Measurements from ENCODE around the gene TNFRSF14.
A peak's percentile ranks its signal among the peaks of the same experiment; 100 is the strongest.

TNFRSF14 gene

DNA sequence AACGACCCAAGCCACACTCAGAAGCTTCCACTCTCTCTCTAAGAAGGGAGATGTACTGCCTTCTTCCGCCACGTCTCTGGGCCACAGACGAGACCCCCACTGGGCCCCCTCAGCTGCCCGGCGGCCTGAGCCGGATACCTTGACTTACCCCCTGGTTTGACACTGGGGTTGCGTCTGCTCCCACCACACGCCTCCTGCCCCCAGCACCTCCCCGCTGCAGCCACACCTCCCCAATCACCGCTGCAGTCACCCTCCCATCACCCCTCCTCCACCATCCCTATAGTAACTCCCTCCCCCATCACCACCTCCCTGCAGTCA is 40.4 kb upstream of the TNFRSF14 start:
- Histone ChIP-seq H3K36me3 (ENCODE audit: control insufficient read depth, insufficient read depth, low read length) (peaks cover 94% of the 10 kb centered on the region), H3K4me3 (ENCODE audit: extremely low read depth, insufficient read depth, low read length, poor library complexity, severe bottlenecking) (no peak overlapping the region), H3K27ac (ENCODE audit: low read depth, low read length, severe bottlenecking) (no peak overlapping the region), H3K9me3 (ENCODE audit: control insufficient read depth, low read length) (no peaks in the 10 kb centered on the region), H3K4me1 (ENCODE audit: control insufficient read depth, insufficient read depth, low read length, poor library complexity, severe bottlenecking) (peaks cover 5% of the 10 kb centered on the region)
- 84 to 97% methylated on average over 9 to 11 of the region's 11 CpGs for WGBS, 2 experiments (ENCODE audit: insufficient coverage in 2 of 2)

DNA sequence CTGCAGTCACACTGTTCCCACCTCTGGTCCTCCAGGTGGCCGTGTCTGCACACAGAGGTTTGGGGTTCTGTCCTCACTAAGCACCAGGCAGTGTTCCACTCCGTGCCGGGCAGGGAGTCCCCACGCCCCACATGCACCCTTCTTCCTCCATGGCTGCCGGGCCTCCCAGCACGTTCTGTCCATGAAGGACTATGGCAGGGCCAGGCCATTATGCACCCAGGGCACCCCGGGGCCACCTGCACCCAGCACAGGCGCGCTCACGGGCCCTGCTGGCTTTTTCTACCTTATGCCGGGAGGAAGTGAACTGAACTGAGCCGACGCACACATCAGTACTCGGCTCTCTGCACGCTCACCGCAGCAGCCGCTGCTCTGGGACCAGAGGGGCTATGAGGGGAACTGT is 40.0 kb upstream of the TNFRSF14 start:
- H3K36me3 ChIP-seq (ENCODE audit: control insufficient read depth, insufficient read depth, low read length): peaks cover 94% of the 10 kb centered on the region
- no peak overlapping the region for H3K27ac ChIP-seq (ENCODE audit: low read depth, low read length, severe bottlenecking)
- 91 to 97% methylated on average over 17 of the region's 17 CpGs for WGBS, 2 experiments (ENCODE audit: insufficient coverage in 2 of 2)
- no peak overlapping the region for H3K4me3 ChIP-seq (ENCODE audit: extremely low read depth, insufficient read depth, low read length, poor library complexity, severe bottlenecking)
- H3K9me3 ChIP-seq (ENCODE audit: control insufficient read depth, low read length): no peaks in the 10 kb centered on the region
- H3K4me1 ChIP-seq (ENCODE audit: control insufficient read depth, insufficient read depth, low read length, poor library complexity, severe bottlenecking): peaks cover 5% of the 10 kb centered on the region

DNA sequence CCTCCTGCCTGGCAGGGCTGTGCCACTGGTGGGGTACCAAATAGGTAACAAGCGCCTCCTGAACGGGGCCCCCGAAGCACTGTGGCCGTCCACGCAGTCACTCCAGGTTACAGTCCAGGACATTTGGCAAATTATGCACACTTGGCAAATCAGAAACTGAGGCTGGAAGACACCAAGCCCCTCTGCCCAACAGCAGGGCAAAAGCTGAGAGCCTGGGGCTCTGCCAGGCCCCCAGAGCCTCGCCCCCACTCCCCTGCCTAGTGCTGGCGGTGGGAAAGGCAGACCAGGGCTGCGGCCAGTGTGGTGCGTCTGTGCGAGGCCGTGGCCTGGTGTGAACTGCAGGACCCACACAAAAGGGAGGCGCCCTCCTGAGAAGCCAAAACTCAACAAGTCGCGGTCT is 39.2 kb upstream of the TNFRSF14 start:
- WGBS, 2 experiments (ENCODE audit: insufficient coverage in 2 of 2): 95 to 99% methylated on average over 14 of the region's 14 CpGs
- Histone ChIP-seq H3K4me3 (ENCODE audit: extremely low read depth, insufficient read depth, low read length, poor library complexity, severe bottlenecking) (no peak overlapping the region), H3K4me1 (ENCODE audit: control insufficient read depth, insufficient read depth, low read length, poor library complexity, severe bottlenecking) (peaks cover 5% of the 10 kb centered on the region), H3K27ac (ENCODE audit: low read depth, low read length, severe bottlenecking) (no peak overlapping the region), H3K9me3 (ENCODE audit: control insufficient read depth, low read length) (no peaks in the 10 kb centered on the region), H3K36me3 (ENCODE audit: control insufficient read depth, insufficient read depth, low read length) (peaks cover 96% of the 10 kb centered on the region)

DNA sequence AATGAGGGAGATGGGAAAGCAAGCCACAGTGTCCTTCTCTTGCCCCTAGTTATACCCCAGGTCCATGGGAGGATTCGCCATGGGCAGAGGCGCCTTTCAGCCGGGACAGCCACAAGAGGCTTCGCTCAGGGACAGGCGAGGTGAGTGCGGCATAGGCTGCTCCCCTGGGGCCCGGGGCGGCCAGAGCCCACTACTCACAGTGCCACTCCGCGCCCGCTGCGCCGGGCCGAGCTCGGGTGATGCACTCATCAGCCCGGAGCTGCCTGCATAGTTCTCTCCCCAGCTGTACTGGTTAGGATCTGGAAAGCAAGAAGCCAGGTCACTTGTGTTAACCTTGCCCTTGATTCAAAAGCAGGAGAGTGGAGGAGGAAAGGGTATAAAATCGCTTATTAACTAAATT is 38.2 kb upstream of the TNFRSF14 start:
- H3K9me3 ChIP-seq (ENCODE audit: control insufficient read depth, low read length): no peaks in the 10 kb centered on the region
- peaks cover 5% of the 10 kb centered on the region for H3K4me1 ChIP-seq (ENCODE audit: control insufficient read depth, insufficient read depth, low read length, poor library complexity, severe bottlenecking)
- WGBS, 2 experiments (ENCODE audit: insufficient coverage in 2 of 2): 94 to 97% methylated on average over 10 to 16 of the region's 17 CpGs

DNA sequence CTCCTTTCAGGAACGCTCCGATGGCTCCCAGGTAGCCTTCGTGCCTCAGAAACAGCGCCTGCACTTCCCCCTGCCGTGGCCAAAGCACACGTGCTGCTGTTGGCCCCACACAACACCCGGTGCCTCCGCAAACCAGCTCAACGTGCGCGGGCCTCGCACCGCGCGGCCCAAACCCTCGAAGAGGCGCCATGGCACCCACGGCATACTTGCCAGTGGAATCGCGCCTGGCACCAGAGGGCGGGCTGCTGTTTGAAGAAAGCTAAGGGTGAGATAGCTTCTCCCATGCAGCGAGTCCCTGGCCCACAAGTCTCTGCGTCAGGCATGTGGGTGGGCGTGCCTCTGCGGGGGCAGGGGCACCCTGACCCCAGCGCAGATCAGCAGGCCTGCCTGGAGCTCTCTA is 37.6 kb upstream of the TNFRSF14 start:
- H3K27ac ChIP-seq (ENCODE audit: low read depth, low read length, severe bottlenecking): no peak overlapping the region
- peaks cover 93% of the 10 kb centered on the region for H3K36me3 ChIP-seq (ENCODE audit: control insufficient read depth, insufficient read depth, low read length)
- no peaks in the 10 kb centered on the region for H3K9me3 ChIP-seq (ENCODE audit: control insufficient read depth, low read length)
- 97 to 98% methylated on average over 26 of the region's 26 CpGs for WGBS, 2 experiments (ENCODE audit: insufficient coverage in 2 of 2)
- H3K4me1 ChIP-seq (ENCODE audit: control insufficient read depth, insufficient read depth, low read length, poor library complexity, severe bottlenecking): peaks cover 11% of the 10 kb centered on the region
- no peak overlapping the region for H3K4me3 ChIP-seq (ENCODE audit: extremely low read depth, insufficient read depth, low read length, poor library complexity, severe bottlenecking)

More for the DNA sequence above, 38.2 kb upstream of the TNFRSF14 start:
- Histone ChIP-seq H3K4me3 (ENCODE audit: extremely low read depth, insufficient read depth, low read length, poor library complexity, severe bottlenecking) (no peak overlapping the region), H3K27ac (ENCODE audit: low read depth, low read length, severe bottlenecking) (no peak overlapping the region), H3K36me3 (ENCODE audit: control insufficient read depth, insufficient read depth, low read length) (peaks cover 94% of the 10 kb centered on the region)

DNA sequence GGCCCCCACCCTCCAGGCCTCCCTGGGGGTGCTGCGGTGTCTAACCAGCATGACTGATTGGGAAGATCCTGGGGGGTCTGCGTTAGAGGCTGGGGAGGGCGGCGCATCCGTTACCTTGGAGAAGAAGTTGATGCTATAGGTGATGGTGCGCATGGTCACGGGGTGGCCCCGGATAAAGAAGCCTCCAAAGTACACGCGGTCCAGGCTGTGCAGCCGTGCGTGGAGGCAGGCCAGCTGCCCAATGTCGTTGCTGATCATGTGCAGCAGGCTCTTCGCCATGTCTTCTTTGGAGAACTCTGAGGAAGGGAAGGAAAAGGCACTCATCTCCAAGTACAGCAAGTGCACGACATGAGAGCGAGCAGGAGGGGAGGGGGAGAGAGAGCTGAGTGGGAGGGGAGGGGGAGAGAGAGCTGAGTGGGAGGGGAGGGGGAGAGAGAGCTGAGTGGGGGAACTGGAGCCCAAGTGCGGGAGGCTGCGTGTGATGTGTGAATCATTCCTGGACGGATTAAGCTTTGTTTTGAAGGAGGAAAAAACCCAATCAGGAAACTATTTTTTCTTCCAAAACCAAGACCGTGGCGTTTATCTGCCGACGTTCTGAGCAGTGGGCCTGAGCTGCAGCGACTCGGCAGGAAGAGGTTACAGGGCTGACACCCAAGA is 37.0 kb upstream of the TNFRSF14 start:
- Histone ChIP-seq H3K27ac (ENCODE audit: low read depth, low read length, severe bottlenecking) (no peak overlapping the region), H3K4me1 (ENCODE audit: control insufficient read depth, insufficient read depth, low read length, poor library complexity, severe bottlenecking) (peaks cover 17% of the 10 kb centered on the region), H3K36me3 (ENCODE audit: control insufficient read depth, insufficient read depth, low read length) (peaks cover 88% of the 10 kb centered on the region), H3K9me3 (ENCODE audit: control insufficient read depth, low read length) (no peaks in the 10 kb centered on the region), H3K4me3 (ENCODE audit: extremely low read depth, insufficient read depth, low read length, poor library complexity, severe bottlenecking) (no peak overlapping the region)
- 95 to 97% methylated on average over 21 to 23 of the region's 25 CpGs for WGBS, 2 experiments (ENCODE audit: insufficient coverage in 2 of 2)

DNA sequence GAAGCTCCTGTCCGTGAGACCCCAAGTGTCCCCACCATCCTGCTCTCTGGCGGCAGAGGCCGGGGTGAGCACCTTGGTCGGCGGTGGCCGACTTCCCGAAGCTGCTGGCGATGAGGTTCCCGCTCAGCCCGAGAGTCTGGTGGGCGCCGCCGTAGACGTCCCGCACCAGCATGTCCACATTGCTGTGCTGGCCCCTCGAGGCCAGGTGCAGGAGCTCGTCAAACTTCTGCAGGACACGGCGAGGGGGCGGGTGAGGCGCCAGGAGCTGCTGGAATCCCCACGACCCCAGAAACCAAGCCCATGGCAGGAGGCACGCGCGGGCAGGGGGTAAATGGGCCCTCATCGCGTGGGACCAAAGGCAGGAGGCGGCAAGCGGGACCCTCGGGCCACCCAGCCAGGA is 36.4 kb upstream of the TNFRSF14 start:
- Histone ChIP-seq H3K4me1 (ENCODE audit: control insufficient read depth, insufficient read depth, low read length, poor library complexity, severe bottlenecking) (peaks cover 23% of the 10 kb centered on the region), H3K9me3 (ENCODE audit: control insufficient read depth, low read length) (no peaks in the 10 kb centered on the region), H3K27ac (ENCODE audit: low read depth, low read length, severe bottlenecking) (no peak overlapping the region), H3K36me3 (ENCODE audit: control insufficient read depth, insufficient read depth, low read length) (peaks cover 86% of the 10 kb centered on the region), H3K4me3 (ENCODE audit: extremely low read depth, insufficient read depth, low read length, poor library complexity, severe bottlenecking) (no peak overlapping the region)
- 96 to 98% methylated on average over 26 to 30 of the region's 30 CpGs for WGBS, 2 experiments (ENCODE audit: insufficient coverage in 2 of 2)

DNA sequence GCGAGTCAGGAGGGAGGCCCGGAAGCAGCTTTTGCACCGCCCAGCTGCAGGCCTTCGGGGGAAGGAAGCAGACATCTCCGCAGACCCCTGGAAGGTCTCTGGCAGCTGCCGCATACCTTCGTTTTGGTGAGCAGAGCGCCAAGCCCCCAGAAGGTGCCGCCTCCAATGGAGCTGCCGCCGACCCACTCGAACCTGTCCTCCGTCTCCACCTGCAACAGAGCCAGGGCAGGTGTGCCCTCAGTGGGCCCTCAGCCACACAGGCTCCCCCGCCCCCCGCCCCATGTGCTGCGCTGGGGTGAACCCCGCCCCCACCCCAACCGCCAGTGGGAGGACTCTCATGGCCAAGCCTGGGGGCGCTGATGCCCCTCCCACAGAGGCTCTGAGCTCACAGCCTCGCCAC is 36.0 kb upstream of the TNFRSF14 start:
- WGBS, 2 experiments (ENCODE audit: insufficient coverage in 2 of 2): 95 to 97% methylated on average over 14 to 15 of the region's 20 CpGs
- H3K9me3 ChIP-seq (ENCODE audit: control insufficient read depth, low read length): no peaks in the 10 kb centered on the region
- H3K4me3 ChIP-seq (ENCODE audit: extremely low read depth, insufficient read depth, low read length, poor library complexity, severe bottlenecking): no peak overlapping the region
- H3K4me1 ChIP-seq (ENCODE audit: control insufficient read depth, insufficient read depth, low read length, poor library complexity, severe bottlenecking): peaks cover 28% of the 10 kb centered on the region
- H3K36me3 ChIP-seq (ENCODE audit: control insufficient read depth, insufficient read depth, low read length): peaks cover 83% of the 10 kb centered on the region
- H3K27ac ChIP-seq (ENCODE audit: low read depth, low read length, severe bottlenecking): no peak overlapping the region

DNA sequence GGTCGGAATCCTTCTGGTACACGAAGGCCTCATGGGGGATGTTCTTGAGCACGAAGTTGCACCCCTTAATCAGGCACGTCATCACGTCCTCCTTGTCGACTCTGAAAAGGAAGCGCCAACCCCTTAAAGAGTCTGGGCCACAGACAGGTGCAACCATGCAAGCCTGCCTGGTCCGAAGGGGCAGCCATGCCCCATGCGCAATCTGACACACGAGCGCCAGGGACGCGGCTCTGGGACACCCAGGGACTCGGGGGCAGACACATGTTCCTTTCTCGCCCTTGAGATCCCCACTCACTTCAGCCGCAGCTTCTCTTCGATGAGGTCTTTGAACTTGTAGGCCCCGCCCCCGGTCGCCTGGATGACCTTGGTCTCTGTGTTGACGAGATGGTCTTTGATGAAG is 35.4 kb upstream of the TNFRSF14 start:
- H3K4me3 ChIP-seq (ENCODE audit: extremely low read depth, insufficient read depth, low read length, poor library complexity, severe bottlenecking): no peak overlapping the region
- WGBS, 2 experiments (ENCODE audit: insufficient coverage in 2 of 2): 96 to 97% methylated on average over 21 of the region's 21 CpGs
- no peak overlapping the region for H3K27ac ChIP-seq (ENCODE audit: low read depth, low read length, severe bottlenecking)
- peaks cover 30% of the 10 kb centered on the region for H3K4me1 ChIP-seq (ENCODE audit: control insufficient read depth, insufficient read depth, low read length, poor library complexity, severe bottlenecking)
- H3K9me3 ChIP-seq (ENCODE audit: control insufficient read depth, low read length): no peaks in the 10 kb centered on the region
- peaks cover 78% of the 10 kb centered on the region for H3K36me3 ChIP-seq (ENCODE audit: control insufficient read depth, insufficient read depth, low read length)

DNA sequence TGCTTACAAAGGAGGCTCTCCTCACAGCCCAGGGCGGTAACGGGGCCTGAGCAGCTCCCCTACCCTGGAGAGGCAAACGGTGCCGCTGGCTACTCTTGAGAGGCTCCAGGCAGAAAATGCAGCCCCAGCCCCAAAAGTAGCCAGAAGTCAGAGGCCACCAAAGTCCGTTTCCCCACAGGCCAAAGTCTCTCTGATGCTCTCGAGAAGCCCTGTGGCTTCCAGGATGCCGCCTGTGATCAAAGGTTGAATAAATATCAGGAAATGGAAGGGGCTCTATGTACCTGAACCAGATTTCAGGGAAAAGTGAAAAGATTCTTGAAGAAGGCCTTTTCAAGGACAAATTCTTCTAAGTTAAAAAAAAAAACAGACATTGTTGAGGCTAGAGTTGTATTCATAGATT is 33.9 kb upstream of the TNFRSF14 start:
- peaks cover 64% of the 10 kb centered on the region for H3K36me3 ChIP-seq (ENCODE audit: control insufficient read depth, insufficient read depth, low read length)

DNA sequence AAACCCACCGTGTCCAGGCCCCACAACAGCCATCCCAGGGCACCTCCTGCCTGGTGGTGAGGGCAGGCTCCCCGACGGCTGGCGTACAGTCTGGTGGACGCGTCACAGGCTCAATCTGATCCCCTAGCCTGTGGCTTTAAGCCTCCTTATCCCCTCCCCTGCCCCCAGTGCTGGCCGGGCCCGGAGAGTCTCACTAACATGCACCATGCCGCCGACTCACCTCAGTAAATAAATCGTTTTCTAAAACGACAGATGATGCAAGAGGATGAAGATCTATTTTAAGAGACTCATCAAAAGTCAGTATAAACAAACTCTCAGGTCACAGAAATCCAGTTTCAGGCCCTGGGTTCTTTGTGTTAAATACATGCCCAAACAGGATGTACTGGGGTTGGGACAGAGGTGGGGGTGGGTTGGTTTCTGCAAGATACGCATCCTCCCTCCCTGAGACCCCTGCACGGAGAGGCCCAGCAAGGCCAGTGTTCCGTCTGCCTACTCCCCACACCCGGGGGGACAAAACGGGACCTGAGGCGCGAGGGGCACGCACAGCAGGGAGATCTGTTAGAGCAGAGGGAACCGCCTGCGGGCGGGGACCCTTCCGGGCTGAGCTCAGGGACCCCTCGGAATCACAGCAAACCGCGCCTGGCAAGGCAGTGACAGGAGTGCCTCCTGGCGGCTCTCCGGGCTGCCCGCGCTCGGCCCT is 32.8 kb upstream of the TNFRSF14 start:
- H3K4me3 ChIP-seq (ENCODE audit: extremely low read depth, insufficient read depth, low read length, poor library complexity, severe bottlenecking): no peak overlapping the region
- H3K36me3 ChIP-seq (ENCODE audit: control insufficient read depth, insufficient read depth, low read length): peaks cover 52% of the 10 kb centered on the region
- peak overlapping the region; percentile 39 for H3K27ac ChIP-seq (ENCODE audit: low read depth, low read length, severe bottlenecking)
- H3K4me1 ChIP-seq (ENCODE audit: control insufficient read depth, insufficient read depth, low read length, poor library complexity, severe bottlenecking): peaks cover 37% of the 10 kb centered on the region
- no peaks in the 10 kb centered on the region for H3K9me3 ChIP-seq (ENCODE audit: control insufficient read depth, low read length)
- WGBS, 2 experiments (ENCODE audit: insufficient coverage in 2 of 2): 89 to 95% methylated on average over 19 to 28 of the region's 32 CpGs

More for the DNA sequence above, 33.9 kb upstream of the TNFRSF14 start:
- Histone ChIP-seq H3K9me3 (ENCODE audit: control insufficient read depth, low read length) (no peaks in the 10 kb centered on the region), H3K27ac (ENCODE audit: low read depth, low read length, severe bottlenecking) (no peak overlapping the region), H3K4me1 (ENCODE audit: control insufficient read depth, insufficient read depth, low read length, poor library complexity, severe bottlenecking) (peaks cover 37% of the 10 kb centered on the region), H3K4me3 (ENCODE audit: extremely low read depth, insufficient read depth, low read length, poor library complexity, severe bottlenecking) (no peak overlapping the region)
- WGBS, 2 experiments (ENCODE audit: insufficient coverage in 2 of 2): 94 to 98% methylated on average over 7 of the region's 7 CpGs
